Measurements from ENCODE around the gene TRRAP.

Gene TRRAP

DNA sequence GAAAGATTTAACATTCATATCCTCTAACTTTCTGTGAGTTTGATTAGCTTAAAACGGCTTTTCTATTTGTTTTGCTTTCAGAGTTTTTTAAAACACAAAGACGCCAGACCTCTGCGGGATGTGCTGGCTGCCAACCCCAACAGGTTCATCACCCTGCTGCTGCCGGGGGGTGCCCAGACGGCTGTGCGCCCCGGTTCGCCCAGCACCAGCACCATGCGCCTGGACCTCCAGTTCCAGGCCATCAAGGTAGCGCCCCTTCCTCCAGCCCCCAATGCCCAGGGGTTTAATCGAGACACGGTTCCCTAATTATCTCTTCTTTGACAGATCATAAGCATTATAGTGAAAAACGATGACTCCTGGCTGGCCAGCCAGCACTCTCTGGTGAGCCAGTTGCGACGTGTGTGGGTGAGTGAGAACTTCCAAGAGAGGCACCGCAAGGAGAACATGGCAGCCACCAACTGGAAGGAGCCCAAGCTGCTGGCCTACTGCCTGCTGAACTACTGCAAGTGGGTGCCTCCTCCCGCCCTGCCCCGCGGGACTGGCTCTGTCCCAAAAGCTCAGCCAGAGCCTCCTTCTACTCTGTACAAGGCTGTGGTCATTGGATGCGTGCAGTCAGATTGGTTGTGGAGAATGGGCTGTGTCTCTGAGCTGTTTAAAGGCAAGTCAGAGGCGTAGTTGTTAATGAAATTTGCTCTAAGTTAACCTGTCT, 71.2 kb downstream of the TRRAP start:
- no peak for DNase-seq (ENCODE audit: low read depth)

- DNase-seq (ENCODE audit: low read depth): no peak
Observed at GRCh38 chr7:98955992-98956391, 77.7 kb downstream of the TRRAP start.

GRCh38 chr7:98956469-98956868, 78.1 kb downstream of the TRRAP start:
- no peak for DNase-seq (ENCODE audit: low read depth)

DNA sequence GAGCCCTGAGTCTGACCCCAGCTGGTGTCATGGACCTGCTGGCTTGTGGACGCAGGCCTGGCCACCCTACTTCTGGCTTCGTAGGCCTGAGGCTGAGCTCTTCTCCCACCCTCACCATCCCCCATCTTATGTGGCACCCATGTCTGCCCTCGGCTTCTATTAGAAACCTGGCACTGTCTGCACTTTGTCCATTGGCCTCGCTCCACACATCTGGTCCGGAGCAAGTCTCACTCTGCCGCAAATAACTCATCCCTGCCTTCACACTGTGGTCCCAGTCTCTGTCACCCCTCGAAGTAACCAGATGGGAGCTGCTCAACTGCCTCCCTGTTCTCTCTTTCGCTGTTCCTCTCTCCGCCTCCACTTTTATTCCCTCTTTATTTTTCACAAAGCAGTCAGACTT, 78.6 kb downstream of the TRRAP start:
- no peak for DNase-seq (ENCODE audit: low read depth)

DNA sequence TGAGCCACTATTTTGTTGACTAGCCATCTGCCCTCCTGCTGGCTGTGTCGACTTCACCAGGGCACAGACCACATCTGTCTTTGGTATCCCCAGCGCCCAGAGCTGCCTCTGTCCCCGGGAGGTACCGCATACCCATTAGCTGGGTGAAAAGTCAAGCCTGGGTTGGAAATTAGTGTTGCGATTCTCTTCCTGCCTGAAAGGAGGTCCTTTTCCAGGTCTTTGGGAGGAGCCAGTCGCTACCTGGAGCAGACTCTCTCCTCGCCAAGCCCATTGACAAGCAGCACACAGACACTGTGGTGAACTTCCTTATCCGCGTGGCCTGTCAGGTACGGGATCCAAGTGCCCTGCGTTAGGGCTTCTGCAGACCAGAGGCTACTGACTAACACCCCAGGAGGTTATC, 79.4 kb downstream of the TRRAP start:
- no peak for DNase-seq (ENCODE audit: low read depth)

DNA sequence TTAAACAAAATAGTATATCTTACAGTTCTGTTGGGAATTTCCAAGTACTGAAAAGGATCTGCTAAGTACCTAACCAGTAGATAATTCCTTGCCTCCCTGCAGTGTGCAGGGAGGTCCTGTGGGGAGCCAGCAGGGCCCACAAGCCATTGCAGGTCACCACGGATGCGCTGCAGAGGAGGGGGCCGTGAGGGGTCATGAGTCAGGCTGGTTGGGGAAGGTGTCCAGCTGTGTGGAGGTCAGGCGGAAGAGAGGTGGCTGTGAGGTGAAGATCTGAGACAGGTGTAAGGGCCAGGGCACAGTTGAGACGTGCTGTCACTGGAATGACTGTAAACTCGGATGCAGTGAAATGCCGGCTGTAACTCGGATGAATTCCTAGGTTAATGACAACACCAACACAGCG, 80.6 kb downstream of the TRRAP start:
- DNase-seq (ENCODE audit: low read depth): no peak

- no peak for DNase-seq (ENCODE audit: low read depth)
Observed at GRCh38 chr7:98963305-98963704, 85.0 kb downstream of the TRRAP start.

- no peak for DNase-seq (ENCODE audit: low read depth)
Observed at GRCh38 chr7:98964596-98964995, 86.3 kb downstream of the TRRAP start.

DNA sequence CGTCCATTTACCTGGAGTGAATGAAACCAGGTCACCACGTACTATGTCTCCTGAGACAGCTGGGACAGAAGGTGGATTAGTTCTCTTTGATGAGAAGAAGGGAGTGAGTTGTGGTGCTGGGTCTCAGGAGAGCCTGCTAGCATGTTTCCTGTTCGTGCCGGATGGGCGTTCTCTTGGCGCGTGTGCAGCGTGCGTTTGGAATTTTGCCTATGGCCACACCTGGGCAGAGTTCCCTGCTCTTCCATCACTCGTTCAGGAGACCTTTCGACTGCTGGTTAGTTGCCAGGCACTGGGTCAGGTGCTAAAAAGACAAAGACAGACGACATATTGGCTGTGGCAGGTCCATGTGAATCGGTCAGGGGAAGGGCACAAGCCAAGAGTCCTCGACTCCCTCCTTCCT, 90.3 kb downstream of the TRRAP start:
- DNase-seq (ENCODE audit: low read depth): no peak

GRCh38 chr7:98969386-98969785, 91.1 kb downstream of the TRRAP start:
- DNase-seq (ENCODE audit: low read depth): no peak

DNA sequence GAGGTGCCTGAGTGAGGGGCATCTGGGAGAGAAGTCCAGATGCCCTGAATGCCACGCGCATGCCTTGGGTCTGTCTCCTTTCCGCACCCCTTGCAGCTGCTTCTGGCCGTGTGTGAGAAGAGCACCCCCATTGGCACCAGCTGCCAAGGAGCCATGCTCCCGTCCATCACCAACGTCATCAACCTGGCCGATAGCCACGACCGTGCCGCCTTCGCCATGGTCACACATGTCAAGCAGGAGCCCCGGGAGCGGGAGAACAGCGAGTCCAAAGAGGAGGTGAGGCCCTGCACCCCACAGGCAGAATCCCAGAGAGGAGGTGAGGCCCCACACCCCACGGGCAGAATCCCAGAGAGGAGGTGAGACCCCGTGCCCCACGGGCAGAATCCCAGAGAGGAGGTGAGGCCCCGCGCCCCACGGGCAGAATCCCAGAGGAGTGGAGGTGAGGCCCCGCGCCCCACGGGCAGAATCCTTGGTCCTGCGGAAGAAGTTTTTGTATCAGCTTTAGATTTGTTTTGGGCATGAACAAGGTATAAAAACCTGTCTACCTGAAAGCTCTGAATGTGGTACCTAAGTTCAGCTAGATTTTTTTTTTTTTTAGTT, 91.8 kb downstream of the TRRAP start:
- no peak for DNase-seq (ENCODE audit: low read depth)

- no peak for DNase-seq (ENCODE audit: low read depth)
Observed at GRCh38 chr7:98970805-98971204, 92.5 kb downstream of the TRRAP start.

DNA sequence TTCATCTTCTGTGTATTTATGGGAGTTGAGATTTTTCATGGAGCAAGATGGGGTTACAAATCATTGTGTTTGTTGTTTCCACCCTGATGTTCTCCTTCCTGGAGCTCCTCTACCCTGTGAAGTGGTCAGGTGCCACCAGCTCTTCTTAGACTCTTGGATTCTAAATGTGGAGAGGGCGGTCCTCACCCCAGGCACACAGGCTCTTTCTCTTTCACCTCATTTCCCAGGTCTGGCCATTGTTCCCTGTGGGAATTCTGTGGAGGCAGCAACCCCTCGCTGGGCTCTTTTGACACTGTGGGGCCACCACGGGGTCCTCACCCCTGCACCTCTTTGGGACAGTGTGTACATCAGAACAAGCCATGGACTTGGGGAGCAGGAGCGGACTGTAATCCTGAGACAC, 95.9 kb downstream of the TRRAP start:
- DNase-seq (ENCODE audit: low read depth): no peak

DNA sequence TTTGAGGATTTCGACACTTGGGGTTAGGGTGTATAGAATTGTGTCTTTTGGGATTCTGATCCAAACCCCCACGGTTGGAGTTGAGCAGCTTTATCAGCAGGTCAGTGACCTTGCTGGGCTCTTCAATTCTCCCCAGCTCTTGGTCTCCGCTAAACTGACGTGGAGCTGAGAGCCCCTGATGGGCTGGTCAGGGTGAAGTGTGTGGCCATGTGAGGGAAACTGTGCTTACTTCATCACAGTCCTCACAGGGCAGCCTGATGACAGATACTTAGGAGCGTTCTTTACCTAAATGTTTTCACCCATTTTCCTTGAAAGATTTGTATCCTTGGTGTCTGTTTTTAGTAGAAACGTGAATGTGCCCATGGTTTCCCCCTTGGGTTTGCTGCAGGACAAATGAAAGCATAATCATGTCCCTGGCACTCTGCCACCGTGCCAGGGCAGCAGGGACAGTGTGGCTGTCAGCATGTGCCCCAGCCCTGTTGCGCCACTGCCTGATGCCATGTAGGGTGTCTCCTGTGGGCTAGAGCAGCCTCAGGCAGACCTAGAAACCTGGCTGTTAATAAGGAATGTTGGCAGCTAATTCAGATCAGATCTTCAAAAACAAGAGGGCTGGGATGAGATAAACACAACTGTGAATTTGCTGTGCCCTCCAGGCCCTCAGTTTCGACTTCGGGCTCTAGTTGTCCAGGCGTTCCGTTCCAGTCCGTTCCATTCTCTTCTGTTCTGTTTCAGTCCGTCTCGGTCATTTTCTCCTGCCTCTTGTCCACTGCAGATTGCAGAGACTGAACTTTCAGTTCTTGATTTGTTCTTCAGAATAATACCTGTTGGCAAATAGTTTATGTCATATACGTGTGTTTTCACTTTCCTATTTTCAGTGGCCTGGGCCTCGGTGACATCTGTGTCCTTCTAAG, 96.8 kb downstream of the TRRAP start:
- peak; percentile 6 for DNase-seq (ENCODE audit: low read depth)

- no peak for DNase-seq (ENCODE audit: low read depth)
Observed at GRCh38 chr7:98976396-98977185, 98.3 kb downstream of the TRRAP start.

DNA sequence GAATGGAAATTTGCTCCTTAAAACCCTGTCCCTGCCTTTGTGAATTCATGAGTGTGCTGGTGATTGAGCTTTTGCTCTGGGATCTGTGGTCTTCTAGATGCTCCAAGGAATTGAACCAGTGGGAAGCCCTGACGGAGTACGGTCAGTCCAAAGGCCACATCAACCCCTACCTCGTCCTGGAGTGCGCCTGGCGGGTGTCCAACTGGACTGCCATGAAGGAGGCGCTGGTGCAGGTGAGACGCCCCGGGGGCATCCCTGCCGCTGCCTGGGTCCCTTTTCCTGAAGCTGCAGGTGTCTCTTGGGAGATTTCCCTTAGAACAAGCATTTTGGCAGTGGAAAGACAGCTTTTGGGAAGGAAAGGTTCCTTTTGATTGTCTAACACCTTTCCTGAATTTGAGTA, 100.3 kb downstream of the TRRAP start:
- DNase-seq (ENCODE audit: low read depth): no peak

GRCh38 chr7:98981701-98982100, 103.4 kb downstream of the TRRAP start:
- DNase-seq (ENCODE audit: low read depth): no peak

DNA sequence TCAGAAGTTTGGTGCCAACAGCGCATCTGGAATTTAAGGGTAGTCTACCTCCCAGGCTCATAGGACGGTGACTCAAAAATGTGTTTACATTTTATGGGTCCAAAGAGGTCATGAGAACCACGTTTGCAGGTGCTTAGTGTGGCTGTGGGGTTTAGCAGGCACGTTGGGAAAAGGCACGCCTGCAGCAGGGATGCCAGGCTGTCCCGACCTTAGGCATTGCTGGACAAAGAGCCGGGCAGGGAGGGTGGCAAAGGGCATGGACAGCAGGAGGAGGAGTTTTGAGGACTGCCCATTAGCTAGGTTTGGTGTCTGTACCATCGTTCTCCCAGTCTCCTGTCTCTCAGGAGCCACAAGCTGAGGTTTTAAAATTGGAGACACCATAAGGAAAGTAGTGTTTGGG, 104.4 kb downstream of the TRRAP start:
- DNase-seq (ENCODE audit: low read depth): no peak

DNA sequence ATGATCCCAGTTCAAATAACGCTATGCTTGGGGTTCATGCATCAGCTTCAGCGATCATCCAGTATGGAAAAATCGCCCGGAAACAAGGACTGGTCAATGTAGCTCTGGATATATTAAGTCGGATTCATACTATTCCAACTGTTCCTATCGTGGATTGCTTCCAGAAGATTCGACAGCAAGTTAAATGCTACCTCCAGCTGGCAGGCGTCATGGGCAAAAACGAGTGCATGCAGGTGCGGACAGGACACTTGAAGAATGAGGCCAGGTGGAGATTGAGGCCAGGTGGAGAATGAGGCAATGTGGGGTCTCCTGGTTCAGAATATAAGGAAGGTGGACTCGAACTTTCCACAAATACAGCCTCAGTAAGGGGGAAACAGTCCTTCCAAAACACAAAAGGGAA, 105.8 kb downstream of the TRRAP start:
- DNase-seq (ENCODE audit: low read depth): no peak

- DNase-seq (ENCODE audit: low read depth): no peak
Observed at GRCh38 chr7:98985406-98985805, 107.1 kb downstream of the TRRAP start.

- no peak for DNase-seq (ENCODE audit: low read depth)
Observed at GRCh38 chr7:98985945-98986344, 107.6 kb downstream of the TRRAP start.

GRCh38 chr7:98988641-98989040, 110.3 kb downstream of the TRRAP start:
- no peak for DNase-seq (ENCODE audit: low read depth)
